HG03354 (cell line): ENCODE data around the gene CACNA1E.

Experiments used
- ATAC-seq: cut with Tn5 transposase; IDR thresholded peaks from one replicate; pipeline ENCODE4 v1.9.1; 2021; ENCODE audit warnings: mild to moderate bottlenecking; ENCODE audit not compliant: unreplicated experiment, poor library complexity, severe bottlenecking

Gene CACNA1E

GRCh38 chr1:181618559-181618958, 135.2 kb downstream of the CACNA1E start:
- no peak for ATAC-seq

DNA sequence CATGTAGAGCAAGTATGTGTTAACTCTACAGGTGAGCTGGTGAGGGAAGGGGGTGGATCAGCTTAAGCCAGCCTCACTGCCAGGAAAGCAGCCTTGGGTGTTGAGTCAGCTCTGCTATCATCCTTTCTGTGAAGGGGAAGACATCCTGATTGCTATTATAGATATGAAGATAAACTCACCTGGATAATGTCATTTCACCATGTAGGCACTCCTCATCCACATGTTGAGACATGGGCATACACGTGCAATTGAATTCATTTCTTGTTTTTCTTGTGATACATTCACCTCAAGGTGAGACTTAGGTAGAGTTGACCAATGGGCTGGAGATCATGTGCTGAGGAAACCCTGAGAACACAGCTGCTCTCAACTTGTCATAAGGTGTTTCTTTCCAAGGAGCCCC, 136.9 kb downstream of the CACNA1E start:
- no peak for ATAC-seq

DNA sequence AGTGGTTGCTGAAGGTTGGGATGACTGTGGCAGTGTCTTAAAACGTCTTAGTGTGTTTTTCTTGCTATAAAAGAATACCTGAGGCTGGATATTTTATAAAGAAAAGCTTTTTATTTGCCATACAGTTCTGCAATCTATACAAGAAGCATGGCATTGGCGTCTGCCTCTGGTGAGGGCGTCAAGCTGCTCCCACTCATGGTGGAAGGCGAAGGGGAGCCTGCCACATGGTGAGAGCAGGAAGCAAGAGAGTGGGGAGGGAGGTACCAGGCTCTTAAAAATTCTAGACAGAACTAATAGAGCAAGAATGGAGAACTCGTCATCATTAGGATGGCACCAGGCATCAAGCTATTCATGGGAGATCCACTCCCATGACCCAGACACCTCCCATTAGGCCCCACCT, 140.5 kb downstream of the CACNA1E start:
- no peak for ATAC-seq

DNA sequence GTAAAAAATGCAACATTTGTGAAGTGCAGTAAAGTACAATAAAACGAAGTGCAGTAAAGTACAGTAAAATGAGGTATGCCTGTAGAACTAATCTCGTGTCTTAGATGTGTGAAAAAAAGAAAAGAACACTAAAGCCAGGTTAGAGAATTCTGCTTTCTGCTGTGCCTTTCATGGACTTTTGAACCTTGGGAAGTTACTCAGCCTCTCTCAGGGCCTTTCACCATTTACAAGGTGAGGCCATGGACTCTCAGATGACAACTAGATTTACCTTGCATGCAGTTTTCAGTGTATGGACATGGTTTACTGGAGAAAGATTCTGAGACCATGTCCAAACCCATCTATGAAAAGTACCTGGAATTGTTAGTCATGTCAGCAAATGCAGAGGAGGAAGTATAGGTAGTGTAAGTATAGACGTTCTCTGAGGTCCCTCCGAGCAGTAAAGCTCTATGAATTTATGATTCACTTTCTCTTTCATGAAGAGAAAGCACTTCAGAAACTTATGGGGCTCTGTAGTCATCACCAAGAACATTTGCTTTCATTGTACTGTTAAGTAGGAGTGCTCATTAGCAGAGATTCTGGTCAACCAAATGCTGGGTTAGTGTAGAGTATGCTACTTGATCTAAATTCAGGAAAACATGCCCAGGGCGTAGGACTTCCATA, 143.1 kb downstream of the CACNA1E start:
- ATAC-seq = no peak

DNA sequence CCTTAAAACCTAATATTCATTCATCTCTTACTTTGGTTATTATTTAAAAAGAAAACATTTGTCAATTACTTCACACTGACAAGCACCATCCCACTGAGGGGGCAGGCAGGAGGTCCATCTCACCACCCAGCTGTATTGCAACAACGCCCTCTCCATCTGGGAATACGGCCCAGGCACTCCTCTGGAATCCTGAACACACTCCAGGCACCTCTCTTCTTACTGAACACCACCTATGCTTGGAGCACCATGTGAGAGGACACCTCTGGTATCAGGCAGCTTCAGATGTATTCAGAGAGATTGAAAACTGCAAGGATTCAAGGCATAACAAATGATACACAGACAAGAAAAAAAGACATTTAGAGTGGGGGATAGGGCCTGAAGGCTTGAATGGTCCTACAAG, 147.1 kb downstream of the CACNA1E start:
- ATAC-seq = no peak

GRCh38 chr1:181630838-181631237, 147.5 kb downstream of the CACNA1E start:
- no peak for ATAC-seq

GRCh38 chr1:181632492-181632891, 149.2 kb downstream of the CACNA1E start:
- no peak for ATAC-seq

DNA sequence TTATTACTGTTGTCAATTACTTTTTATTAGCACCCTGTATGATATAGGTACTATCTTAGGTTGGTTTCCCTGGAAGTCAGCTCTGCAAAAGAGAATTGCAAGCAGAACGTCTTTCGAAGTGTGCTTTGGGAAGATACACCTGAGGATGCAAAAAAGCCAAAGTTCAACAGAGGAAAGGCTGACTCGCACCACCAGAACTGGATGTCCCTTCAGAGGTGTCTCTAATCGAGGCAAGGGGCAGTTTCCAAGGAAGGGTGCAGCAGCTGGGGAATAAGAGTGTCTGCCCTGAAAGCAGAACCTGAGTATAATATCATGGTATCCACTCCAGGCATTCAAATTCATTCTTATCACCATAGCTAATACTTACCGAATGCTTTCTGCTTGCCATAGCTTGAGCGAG, 149.6 kb downstream of the CACNA1E start:
- no peak for ATAC-seq

DNA sequence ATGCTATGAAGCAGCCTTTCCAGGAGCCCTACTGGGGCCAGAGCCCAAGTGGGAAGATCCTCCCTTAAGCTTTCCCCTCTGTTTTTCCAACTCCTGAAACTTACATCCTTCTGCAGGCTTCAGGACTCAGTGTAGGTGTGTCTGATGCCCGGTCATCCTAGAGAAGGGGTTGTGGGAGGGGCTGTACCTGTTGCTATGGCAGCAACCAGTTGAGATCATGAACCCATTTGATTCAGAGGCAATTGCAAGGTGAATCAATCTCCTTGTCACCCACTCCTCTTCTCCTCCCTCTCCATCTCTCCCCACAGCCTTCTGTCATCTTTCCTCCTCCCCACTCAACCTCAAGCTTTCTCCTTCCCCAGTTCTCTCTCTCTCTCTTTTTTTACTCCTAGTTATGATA, 151.8 kb downstream of the CACNA1E start:
- no peak for ATAC-seq

DNA sequence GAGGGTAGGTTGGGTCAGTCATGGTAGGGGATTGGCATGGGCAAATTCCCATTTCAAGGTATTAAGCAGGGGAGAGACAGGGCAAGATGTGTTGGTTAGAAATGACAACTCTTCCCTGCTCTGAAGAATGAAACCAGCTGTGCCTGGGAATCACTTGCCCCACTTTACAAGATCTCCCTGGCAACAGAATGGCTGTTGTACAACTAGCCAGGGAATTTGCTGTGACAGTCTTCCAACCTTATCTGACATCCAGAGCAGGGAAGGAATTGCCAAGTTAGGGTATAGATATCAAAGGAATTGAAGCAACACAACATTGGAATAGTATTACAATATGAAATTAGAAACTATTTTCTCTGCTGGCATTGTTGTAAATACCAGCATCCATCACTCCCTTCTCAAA, 154.7 kb downstream of the CACNA1E start:
- no peak for ATAC-seq

- no peak for ATAC-seq
Measured at GRCh38 chr1:181640956-181641355, 157.6 kb downstream of the CACNA1E start.

GRCh38 chr1:181643631-181644030, 160.3 kb downstream of the CACNA1E start:
- no peak for ATAC-seq

DNA sequence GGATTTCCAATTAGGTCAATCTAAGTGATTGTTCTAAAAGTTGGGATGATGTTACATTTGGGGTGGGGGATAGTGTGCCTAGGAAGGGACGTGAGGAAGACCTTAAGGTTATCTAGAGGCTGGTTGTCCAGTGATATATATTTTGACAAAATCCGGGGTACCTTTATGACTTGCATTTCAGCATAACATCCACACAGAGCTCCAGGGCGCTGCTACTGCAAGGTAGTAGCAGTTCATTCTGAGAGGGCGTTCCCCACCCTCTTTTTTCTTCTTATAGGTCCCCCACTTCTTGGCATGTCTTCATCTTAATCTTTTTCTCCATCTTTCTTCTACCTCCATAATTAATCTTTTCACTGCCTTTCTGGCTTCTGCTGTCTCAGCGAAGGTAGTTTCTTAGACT, 161.9 kb downstream of the CACNA1E start:
- no peak for ATAC-seq

- ATAC-seq = no peak
Measured at GRCh38 chr1:181646710-181647109, 163.4 kb downstream of the CACNA1E start.

GRCh38 chr1:181647314-181648035, 164.2 kb downstream of the CACNA1E start:
- ATAC-seq = no peak

GRCh38 chr1:181651276-181651675, 168.0 kb downstream of the CACNA1E start:
- no peak for ATAC-seq

DNA sequence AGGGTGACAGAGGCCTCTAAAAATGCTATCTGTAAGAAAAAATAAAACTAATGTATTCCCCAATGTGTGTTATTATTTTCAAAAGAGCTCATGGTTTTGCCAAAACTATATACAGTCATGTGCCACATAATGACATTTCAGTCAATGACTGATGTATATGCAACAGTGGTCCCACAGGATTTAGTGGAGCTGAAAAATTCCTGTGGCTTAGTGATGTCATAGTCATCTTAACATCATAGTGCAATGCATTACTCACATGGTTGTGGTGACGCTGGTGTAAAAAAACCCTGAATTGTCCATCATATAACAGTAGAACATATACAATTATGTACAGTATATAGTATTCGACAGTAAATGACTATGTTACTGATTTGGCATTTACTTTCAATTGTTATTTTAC, 172.4 kb downstream of the CACNA1E start:
- no peak for ATAC-seq

- ATAC-seq = no peak
Measured at GRCh38 chr1:181656491-181656890, 173.2 kb downstream of the CACNA1E start.

DNA sequence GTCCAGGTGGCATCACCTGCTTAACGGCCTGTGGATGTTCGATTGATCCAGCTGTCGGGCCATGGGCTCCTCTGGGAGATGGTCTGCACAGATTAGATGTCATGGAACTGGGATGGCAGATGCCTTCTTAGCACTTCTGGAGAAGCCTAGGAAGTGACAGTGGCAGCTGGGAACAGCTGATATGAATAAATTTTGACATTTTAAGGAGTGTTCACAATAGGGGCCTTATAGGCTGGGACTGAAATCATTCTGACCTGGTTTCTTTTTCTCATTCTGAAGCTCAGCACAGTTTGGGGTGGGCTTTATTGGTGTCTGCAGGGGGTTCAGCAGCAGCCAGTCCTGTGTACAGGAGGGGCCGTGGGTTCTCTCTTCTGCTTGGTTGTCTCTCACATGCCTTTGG, 175.3 kb downstream of the CACNA1E start:
- no peak for ATAC-seq

DNA sequence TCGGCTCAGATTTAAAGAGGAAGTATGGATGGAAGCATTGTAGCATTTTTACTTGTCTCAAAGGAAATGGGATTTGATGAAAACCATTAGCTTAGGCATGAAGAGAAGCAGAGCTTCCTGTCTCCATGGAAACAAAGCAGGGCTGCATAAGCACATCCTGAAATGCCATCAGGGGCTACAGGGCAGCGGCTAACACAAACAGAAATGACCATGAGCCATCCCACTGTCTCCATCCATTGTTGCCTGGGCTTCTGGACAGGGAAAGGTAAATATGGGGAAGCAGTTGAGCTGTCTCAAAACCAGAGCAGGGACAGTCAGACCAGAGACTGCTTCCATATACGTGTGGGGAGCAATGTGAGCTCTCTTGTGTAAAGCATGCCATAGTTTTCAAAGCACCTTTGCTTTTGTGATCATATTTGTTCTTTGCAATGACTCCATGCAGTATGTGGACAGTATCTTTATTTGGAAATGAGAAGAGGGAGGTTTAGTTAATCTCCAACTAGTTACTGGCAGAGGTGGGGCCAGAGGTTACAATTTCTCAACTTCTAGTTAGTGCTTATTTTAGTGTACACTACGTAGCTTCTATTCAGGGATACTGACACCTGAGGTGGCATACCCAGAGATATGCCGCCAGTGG, 176.1 kb downstream of the CACNA1E start:
- ATAC-seq = no peak

DNA sequence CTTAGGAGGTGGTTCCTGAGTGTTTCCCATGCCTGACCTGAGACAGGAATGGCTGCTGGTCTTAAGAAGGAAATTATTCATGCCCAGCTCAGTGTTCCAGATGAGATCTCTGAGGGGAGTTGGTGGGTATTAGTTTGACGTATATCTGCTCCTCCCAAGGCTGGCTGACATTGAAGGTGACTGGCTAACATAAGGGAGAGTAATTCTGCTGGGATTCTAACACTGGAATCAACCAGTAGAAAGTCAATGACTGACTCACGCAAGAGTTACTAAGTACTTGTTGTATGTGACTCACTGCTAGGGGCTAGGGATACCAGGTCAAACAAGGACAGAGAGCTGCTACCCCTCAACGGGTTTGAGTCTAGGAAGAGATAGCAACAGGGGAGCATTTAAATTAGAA, 177.3 kb downstream of the CACNA1E start:
- ATAC-seq = no peak
